HL-60 (cell line): ENCODE measurements around the gene APOM.

Experiments
- CTCF ChIP-seq: IDR thresholded peaks from one replicate; pipeline ENCODE4 v1.5.1; 2011; ENCODE audit warnings: low read length, control low read depth, inconsistent platforms; ENCODE audit not compliant: insufficient read depth
- GABPA ChIP-seq: IDR thresholded peaks from 2 replicates; pipeline ENCODE4 v1.6.1; 2012; ENCODE audit warnings: low read depth
- POLR2AphosphoS5 ChIP-seq: IDR thresholded peaks from 2 replicates; pipeline ENCODE4 v1.6.1; 2012; ENCODE audit warnings: low read depth
- TF ChIP-seq, protein P1 (sequence below): IDR thresholded peaks from 2 replicates; pipeline ENCODE4 v1.6.1; 2012; ENCODE audit warnings: low read depth; ENCODE audit not compliant: insufficient replicate concordance

DNA sequence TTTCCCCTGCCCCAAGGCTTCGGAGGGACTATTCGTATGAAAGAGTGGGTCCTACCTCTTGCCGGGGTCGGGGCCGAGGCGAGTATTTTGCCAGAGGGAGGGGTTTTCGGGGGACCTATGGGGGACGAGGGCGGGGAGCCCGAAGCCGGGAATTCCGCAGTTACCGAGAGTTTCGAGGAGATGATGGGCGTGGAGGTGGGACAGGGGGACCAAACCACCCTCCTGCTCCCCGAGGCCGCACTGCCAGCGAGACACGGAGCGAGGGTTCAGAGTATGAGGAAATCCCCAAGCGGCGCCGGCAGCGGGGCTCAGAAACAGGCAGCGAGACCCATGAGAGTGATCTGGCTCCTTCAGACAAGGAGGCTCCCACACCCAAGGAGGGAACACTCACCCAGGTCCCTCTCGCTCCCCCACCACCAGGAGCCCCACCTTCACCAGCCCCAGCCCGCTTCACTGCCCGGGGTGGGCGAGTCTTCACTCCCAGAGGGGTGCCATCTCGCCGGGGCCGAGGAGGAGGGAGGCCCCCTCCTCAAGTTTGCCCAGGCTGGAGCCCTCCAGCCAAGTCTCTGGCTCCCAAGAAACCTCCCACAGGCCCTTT is 23.9 kb upstream of the APOM start:
- TF ChIP-seq GABPA (no peak), CTCF (no peak), POLR2AphosphoS5 (no peak)
- TF ChIP-seq, protein P1, sequence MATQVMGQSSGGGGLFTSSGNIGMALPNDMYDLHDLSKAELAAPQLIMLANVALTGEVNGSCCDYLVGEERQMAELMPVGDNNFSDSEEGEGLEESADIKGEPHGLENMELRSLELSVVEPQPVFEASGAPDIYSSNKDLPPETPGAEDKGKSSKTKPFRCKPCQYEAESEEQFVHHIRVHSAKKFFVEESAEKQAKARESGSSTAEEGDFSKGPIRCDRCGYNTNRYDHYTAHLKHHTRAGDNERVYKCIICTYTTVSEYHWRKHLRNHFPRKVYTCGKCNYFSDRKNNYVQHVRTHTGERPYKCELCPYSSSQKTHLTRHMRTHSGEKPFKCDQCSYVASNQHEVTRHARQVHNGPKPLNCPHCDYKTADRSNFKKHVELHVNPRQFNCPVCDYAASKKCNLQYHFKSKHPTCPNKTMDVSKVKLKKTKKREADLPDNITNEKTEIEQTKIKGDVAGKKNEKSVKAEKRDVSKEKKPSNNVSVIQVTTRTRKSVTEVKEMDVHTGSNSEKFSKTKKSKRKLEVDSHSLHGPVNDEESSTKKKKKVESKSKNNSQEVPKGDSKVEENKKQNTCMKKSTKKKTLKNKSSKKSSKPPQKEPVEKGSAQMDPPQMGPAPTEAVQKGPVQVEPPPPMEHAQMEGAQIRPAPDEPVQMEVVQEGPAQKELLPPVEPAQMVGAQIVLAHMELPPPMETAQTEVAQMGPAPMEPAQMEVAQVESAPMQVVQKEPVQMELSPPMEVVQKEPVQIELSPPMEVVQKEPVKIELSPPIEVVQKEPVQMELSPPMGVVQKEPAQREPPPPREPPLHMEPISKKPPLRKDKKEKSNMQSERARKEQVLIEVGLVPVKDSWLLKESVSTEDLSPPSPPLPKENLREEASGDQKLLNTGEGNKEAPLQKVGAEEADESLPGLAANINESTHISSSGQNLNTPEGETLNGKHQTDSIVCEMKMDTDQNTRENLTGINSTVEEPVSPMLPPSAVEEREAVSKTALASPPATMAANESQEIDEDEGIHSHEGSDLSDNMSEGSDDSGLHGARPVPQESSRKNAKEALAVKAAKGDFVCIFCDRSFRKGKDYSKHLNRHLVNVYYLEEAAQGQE = no peak
